Motor neuron (in vitro differentiated cells): ENCODE measurements around the gene MMP8. TPM values are rescaled to one million over a fixed set of nuclear protein-coding genes. Genes with fewer than 3 reads are reported as not detected.

Source experiments
- ATAC-seq, 8 experiments: fragments of 200-7000 bp; cut with Tn5 transposase; replicated peaks in 6 of 8; 2 replicates each; pipeline ENCODE4 v1.8.0; 2021; ENCODE audit warnings: mild to moderate bottlenecking in 8 of 8, moderate library complexity in 8 of 8
- H3K27ac ChIP-seq, 2 donors: fragments of 250-450 bp; sonication (Bioruptor Pico); 2 replicates each; pipeline ENCODE4 v1.9.0; 2021; ENCODE audit warnings: antibody characterized with exemption in 2 of 2, mild to moderate bottlenecking in 2 of 2, moderate library complexity in 1 of 2
- H3K4me1 ChIP-seq, 2 donors: fragments of 250-450 bp; sonication (Bioruptor Pico); replicated peaks in 1 of 2; 2 replicates each; pipeline ENCODE4 v1.6.1; 2021; ENCODE audit warnings: antibody characterized with exemption in 2 of 2, mild to moderate bottlenecking in 2 of 2, moderate library complexity in 1 of 2
- H3K4me3 ChIP-seq, 5 donors: fragments of 250-450 bp; sonication (Bioruptor Pico); 2 replicates each; pipeline ENCODE4 v1.9.0; 2021; ENCODE audit warnings: antibody characterized with exemption in 5 of 5, mild to moderate bottlenecking in 5 of 5, moderate library complexity in 4 of 5
- WGBS, 10 experiments: fragments of 450-650 bp; shearing (Covaris generic); methylation state at CpG; one replicate each; pipeline ENCODE4 v1.0.0; 2022; 5-methylcytosine and 5-hydroxymethylcytosine counted together
- in situ Hi-C, 9 experiments: fragments of 400-800 bp; cut with MboI; loops; one replicate each; pipeline ENCODE4 v1.15.0; 2021; ENCODE audit warnings: low sequenced_read_pairs in 9 of 9, low pct_unique_long_range_greater_than_20kb in 2 of 9; ENCODE audit not compliant: unreplicated experiment in 9 of 9
- total RNA-seq, 8 experiments: library from RNA; unstranded; fragments of 300-600 nt; gene quantifications; 2 replicates each; pipeline versions ENCODE4 v1.2.3 to v1.2.4, GENCODE V29; 2022

MMP8 gene
- total RNA-seq, 8 experiments from 2014 or later: 0.10 to 0.32 (median 0.21) TPM; not detected in 3

- WGBS, 10 experiments: 0 to 28% (median 11%) methylated on average over 1 to 4 of the region's 4 CpGs; no CpG with 5 or more reads in 1 of the 10 experiments
- Histone ChIP-seq H3K27ac (no peak overlapping the region), H3K4me3 (no peak overlapping the region), H3K4me1 (no peaks in the 10 kb centered on the region)
- in situ Hi-C loops: no loop called here
- ATAC-seq: peak in 4 of 8 experiments; percentile 38 to 72 (median 55)
Observed at GRCh38 chr11:102666331-102666957, 58.3 kb downstream of the MMP8 start.

GRCh38 chr11:102664001-102664752, 60.6 kb downstream of the MMP8 start:
- Histone ChIP-seq H3K4me3 (no peak overlapping the region), H3K27ac (no peak overlapping the region), H3K4me1 (no peaks in the 10 kb centered on the region)
- in situ Hi-C loops: no loop called here
- ATAC-seq: peak in 1 of 8 experiments; percentile 44
- 27 to 100% (median 67%) methylated on average over 1 to 7 of the region's 13 CpGs; no CpG with 5 or more reads in 1 of the 10 experiments for WGBS, 10 experiments

GRCh38 chr11:102662607-102663006, 62.1 kb downstream of the MMP8 start:
- no peak for ATAC-seq
- in situ Hi-C loops: no loop called here
- H3K27ac ChIP-seq: no peak overlapping the region
- H3K4me3 ChIP-seq: no peak overlapping the region
- no peaks in the 10 kb centered on the region for H3K4me1 ChIP-seq

Other genes with a start within 250 kb of the MMP8 start
- under 1 TPM in 1 of 8 experiments, not detected in 7; 0.86 TPM for gene MMP7, start 194.2 kb downstream of the MMP8 start, total RNA-seq
- gene MMP20, start 99.6 kb downstream of the MMP8 start, total RNA-seq: not detected
- gene MMP27, start 19.2 kb downstream of the MMP8 start, total RNA-seq: under 1 TPM in 1 of 8 experiments, not detected in 7; 0.20 TPM
- 1 to 10 TPM in 1 of 8 experiments, not detected in 7; 1.9 TPM for gene MMP10, start 55.7 kb upstream of the MMP8 start, total RNA-seq
- gene MMP1, start 73.2 kb upstream of the MMP8 start, total RNA-seq: 1 to 10 TPM in 2 of 8 experiments, under 1 TPM in 2, not detected in 4; 0.61 to 2.6 (median 1.0) TPM
- 1 to 10 TPM in 2 of 8 experiments, under 1 TPM in 1, not detected in 5; 0.36 to 5.8 (median 2.6) TPM for gene MMP3, start 118.7 kb upstream of the MMP8 start, total RNA-seq
- 10 to 100 TPM in 1 of 8 experiments, under 1 TPM in 2, not detected in 5; 0.29 to 44.6 (median 0.85) TPM for gene MMP12, start 150.0 kb upstream of the MMP8 start, total RNA-seq
- gene MMP13, start 230.8 kb upstream of the MMP8 start, total RNA-seq: 1 to 10 TPM in 1 of 8 experiments, under 1 TPM in 2, not detected in 5; 0.20 to 1.2 (median 0.66) TPM